Mucosa of rectum (tissue), 2 donors: Measurements from ENCODE around the gene KIF12.

Source experiments
- H3K27ac ChIP-seq, 2 donors: one replicate each; pipeline ENCODE4 v1.7.0; 2013; ENCODE audit warnings: inconsistent platforms in 2 of 2, low read depth in 2 of 2, low read length in 2 of 2
- H3K27me3 ChIP-seq, 2 donors: one replicate each; pipeline ENCODE4 v1.7.0; 2013; ENCODE audit warnings: low read length in 2 of 2; ENCODE audit not compliant: control insufficient read depth in 2 of 2, insufficient read depth in 2 of 2
- H3K36me3 ChIP-seq, 2 donors: one replicate each; pipeline ENCODE4 v1.7.0; 2013; ENCODE audit warnings: low read length in 2 of 2; ENCODE audit not compliant: control insufficient read depth in 2 of 2, insufficient read depth in 2 of 2
- H3K4me1 ChIP-seq, 2 donors: one replicate each; pipeline ENCODE4 v1.7.0; 2013; ENCODE audit warnings: low read length in 2 of 2, mild to moderate bottlenecking in 1 of 2; ENCODE audit not compliant: control insufficient read depth in 2 of 2, insufficient read depth in 2 of 2
- H3K4me3 ChIP-seq, 2 donors: one replicate each; pipeline ENCODE4 v1.7.0; 2013; ENCODE audit warnings: low read length in 2 of 2
- H3K9ac ChIP-seq, 2 donors: one replicate each; pipeline ENCODE4 v1.7.0; 2013; ENCODE audit warnings: low read length in 2 of 2, low read depth in 1 of 2, mild to moderate bottlenecking in 1 of 2
- H3K9me3 ChIP-seq, 2 donors: one replicate each; pipeline ENCODE4 v1.7.0; 2013; ENCODE audit warnings: low read length in 2 of 2; ENCODE audit not compliant: control insufficient read depth in 2 of 2
- donor health status: healthy.
- donor health status: Normal muscosa, but diverticular disease.

Gene KIF12

DNA sequence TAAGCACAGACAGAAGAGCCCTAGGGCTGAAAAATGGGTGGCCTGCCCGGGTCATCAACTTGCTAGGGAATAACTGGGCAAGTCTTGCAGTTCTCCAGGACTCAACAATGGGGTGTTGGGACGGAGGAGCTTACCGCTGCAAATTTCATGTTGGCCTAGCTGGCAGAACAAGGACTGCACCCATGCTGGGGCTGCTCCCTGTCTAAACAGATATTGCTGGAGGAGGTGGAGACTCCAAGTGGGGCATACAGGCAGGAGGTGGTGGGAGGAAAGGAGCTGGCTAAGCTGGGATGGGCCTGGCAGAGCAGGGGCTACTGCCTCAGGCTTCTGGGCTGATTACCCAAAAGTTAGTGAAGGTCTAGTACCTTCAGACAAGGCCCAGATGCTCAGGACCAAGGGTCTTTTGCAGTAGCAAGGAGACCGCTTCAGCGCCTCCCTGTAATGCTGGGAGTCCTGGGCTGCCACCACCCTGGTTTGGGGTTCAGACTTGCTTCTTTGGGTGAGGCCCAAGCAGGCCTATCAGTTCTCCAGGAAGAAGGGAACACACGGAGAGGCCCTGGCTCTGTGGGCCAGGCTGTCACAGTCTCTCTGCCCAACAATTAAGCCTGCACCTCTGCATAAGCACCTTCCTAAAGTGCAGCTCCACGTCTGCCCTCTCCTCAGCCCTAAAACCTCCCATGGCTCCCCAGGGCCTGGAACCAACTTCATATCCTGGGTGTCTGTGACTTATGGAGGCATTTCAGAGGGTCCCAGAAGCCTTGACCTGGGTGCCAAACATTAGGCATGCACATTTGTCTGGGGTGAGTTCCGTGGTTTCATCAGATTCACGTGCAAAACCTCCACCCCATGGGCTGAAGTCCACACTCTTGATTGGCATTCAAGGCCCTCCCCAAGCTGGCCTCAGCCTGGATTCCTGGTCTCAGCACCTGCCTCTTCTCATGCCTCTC lies 24.2 kb upstream of the KIF12 start:
- Histone ChIP-seq H3K27me3 (no peaks in the 10 kb centered on the region), H3K4me3 (no peak overlapping the region), H3K9ac (no peak overlapping the region), H3K9me3 (peaks cover 0 to 7% of the 10 kb centered on the region in 2 donors), H3K27ac (no peak overlapping the region), H3K4me1 (peaks cover 8 to 13% of the 10 kb centered on the region in 2 donors), H3K36me3 (no peaks in the 10 kb centered on the region)

DNA sequence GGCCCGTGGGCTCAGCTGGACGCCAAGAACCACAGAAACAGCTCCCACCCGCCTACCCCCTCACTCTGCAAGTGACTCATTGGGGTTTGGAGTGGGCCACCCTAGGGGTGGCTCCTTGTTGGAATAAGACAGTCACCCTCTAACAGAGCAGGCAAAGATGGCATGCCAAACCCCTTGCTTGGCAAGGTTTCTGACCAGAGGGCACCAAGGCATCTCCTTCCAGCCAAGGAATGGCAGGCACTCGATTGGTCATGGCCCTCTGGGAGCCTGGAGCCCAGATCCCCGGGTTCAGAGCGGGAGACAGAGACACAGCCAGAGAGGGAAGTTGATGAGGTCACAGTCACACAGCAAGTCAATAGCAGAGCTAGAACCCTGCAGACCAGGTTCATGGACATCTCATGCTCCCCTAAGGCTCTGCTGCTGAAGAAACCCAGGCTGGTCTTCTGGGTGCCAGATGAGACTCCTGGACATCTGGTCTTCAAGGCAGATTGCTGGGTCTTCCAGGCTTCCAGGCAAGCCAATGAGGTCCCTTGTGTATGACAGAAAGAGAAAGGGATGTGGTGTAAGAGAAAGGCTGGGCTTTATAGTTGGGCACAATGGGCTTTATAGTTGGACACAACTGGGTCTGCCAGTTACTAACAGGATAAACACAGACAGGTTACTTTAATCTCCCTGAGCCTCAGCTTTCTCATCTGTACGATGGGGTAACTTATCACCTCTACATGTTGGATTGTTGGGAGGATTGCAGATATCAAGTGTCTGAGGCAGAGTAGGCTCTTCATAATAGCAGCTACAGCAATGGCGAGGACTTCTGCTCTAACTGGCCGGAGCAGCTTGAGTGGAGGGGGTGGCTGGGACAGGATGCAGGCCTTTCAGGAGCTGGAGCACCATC lies 23.3 kb upstream of the KIF12 start:
- H3K36me3 ChIP-seq, result no peaks in the 10 kb centered on the region
- H3K27ac ChIP-seq, result no peak overlapping the region
- no peak overlapping the region for H3K4me3 ChIP-seq
- H3K9ac ChIP-seq, result no peak overlapping the region
- H3K4me1 ChIP-seq, result peaks cover 8 to 13% of the 10 kb centered on the region in 2 donors
- no peaks in the 10 kb centered on the region for H3K27me3 ChIP-seq
- peaks cover 0 to 3% of the 10 kb centered on the region in 2 donors for H3K9me3 ChIP-seq

DNA sequence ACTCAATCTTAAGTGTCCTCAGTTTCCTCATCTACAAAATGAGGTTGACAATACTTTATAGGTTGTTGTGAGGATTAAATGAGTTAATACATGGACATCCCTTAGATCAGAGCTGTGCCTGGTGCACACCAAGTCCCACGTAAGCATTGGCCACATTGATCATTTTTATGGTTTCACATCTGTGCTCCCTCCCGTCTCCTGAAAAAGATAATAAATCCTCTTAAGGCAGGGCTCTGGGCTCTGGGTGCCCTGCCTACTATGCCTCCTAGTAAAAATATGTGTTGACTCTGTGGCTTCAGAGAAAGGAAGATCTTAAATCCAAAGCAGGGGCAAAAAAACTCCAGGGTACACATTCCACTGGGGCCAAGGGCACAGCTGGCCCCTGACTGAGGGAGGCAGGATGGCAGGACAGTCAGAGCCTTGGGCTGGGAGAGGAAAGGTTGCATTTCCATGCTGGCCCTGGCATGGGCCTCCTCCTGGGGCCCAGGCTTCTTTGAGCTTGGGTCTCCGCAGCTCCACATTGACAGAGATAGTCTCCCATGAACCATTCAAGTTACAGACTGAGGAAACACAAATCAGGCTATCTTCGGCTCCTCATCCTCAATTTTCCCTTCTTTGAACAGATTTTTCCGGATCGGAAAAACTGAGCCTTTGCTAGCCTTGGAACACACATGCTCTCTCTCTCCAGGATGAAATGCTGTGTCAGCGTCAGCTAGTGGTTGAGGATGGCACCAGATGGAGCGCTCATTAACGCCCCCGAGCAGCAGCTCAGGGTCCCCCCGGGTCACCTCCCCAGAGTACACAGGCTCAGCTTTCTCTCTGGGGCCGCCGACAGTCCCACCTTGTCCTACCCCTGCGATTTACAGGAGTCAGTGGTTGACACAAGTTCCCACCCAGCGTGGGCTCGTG lies 22.4 kb upstream of the KIF12 start:
- peaks cover 8 to 13% of the 10 kb centered on the region in 2 donors for H3K4me1 ChIP-seq
- no peaks in the 10 kb centered on the region for H3K36me3 ChIP-seq
- no peaks in the 10 kb centered on the region for H3K9me3 ChIP-seq
- peaks cover 0 to under 1% of the 10 kb centered on the region in 2 donors for H3K27me3 ChIP-seq
- no peak overlapping the region for H3K4me3 ChIP-seq
- H3K9ac ChIP-seq, result no peak overlapping the region
- H3K27ac ChIP-seq, result no peak overlapping the region

DNA sequence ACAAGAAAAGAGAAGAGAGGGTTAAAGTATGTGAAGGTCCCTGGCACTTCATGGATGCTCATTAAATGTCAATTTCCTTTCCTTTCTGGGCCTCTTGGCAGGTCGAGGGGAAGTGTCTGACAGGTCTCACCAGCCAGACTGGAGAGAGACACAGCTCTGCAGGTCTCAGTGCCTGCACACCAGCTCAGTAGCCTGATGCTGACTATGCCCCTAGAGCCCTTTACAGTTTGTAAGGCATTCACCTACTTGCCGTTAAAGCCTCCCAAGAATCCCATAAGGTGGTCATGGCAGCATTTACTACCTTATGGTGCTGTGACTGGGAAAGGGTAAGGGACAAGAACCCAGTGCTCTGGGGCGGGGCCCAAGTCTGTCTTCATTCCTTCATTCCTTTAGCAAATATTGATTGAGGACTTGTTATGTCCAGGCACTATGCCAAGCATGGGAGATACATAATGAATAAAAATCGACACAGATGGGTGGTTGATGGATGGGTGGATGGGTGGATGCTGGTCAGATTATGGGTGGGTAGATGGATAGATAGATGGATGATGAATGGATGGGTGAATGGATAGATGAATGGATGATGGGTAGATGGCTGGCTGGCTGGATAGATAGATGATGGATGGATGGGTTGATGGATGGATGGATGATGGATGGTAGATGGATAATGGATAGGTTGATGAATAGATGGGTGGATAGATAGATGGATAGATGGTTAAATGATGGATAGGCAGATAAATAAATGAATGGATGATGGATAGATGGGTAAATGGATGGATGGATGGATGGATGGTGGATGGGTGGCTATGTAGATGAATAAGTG lies 21.3 kb upstream of the KIF12 start:
- H3K9me3 ChIP-seq, result no peaks in the 10 kb centered on the region
- peaks cover 8 to 13% of the 10 kb centered on the region in 2 donors for H3K4me1 ChIP-seq
- H3K36me3 ChIP-seq, result no peaks in the 10 kb centered on the region
- no peak overlapping the region for H3K9ac ChIP-seq
- no peak overlapping the region for H3K27ac ChIP-seq
- no peak overlapping the region for H3K4me3 ChIP-seq
- H3K27me3 ChIP-seq, result peaks cover 0 to 5% of the 10 kb centered on the region in 2 donors

DNA sequence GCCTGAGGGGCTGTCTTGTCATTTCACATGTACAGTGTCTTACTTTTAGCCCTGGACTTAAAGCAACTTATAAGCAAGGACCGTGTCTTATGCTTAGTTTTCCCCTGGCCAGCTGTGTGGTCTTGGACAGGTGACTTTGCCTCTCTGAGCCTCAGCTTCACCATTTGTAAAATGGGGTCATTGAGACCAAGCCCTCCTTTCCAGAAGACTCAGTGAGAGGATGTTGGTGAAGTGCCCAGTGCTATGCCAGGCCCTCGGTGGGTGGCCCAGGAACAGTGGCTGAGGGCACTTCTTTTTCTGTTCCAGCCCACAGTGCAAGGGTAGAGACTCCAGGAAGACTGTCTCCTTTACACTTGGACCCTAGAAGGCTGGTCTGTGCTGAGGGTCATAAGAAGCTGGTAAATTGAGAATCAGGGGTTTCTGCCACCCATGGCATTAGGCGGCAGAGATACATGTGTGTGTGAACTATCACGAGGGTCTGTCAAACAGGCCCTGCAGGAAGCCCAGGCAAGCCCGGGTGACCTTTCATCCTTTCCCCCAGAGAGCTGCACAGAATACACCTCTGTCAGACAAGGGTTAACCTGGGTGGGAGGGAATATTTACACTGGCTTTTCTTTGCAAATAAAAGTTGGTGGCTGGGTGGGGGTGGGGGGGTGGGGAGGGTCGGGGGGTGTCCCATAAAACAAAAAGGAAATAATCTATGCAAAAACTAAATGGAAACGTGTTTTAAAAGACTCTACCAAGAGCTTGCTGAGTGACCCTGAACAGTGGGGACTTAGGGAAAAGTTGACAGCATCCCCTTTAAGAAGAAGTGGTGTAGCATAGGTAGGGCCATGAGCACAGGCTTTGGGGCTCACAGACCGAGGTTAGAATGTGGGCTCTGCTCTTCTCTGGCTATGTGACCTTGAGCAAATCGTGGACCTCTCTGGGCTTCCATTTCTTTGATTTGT lies 20.4 kb upstream of the KIF12 start:
- peaks cover 8 to 13% of the 10 kb centered on the region in 2 donors for H3K4me1 ChIP-seq
- no peaks in the 10 kb centered on the region for H3K36me3 ChIP-seq
- no peak overlapping the region for H3K27ac ChIP-seq
- H3K27me3 ChIP-seq, result peaks cover 0 to 5% of the 10 kb centered on the region in 2 donors
- no peaks in the 10 kb centered on the region for H3K9me3 ChIP-seq
- no peak overlapping the region for H3K9ac ChIP-seq
- no peak overlapping the region for H3K4me3 ChIP-seq

DNA sequence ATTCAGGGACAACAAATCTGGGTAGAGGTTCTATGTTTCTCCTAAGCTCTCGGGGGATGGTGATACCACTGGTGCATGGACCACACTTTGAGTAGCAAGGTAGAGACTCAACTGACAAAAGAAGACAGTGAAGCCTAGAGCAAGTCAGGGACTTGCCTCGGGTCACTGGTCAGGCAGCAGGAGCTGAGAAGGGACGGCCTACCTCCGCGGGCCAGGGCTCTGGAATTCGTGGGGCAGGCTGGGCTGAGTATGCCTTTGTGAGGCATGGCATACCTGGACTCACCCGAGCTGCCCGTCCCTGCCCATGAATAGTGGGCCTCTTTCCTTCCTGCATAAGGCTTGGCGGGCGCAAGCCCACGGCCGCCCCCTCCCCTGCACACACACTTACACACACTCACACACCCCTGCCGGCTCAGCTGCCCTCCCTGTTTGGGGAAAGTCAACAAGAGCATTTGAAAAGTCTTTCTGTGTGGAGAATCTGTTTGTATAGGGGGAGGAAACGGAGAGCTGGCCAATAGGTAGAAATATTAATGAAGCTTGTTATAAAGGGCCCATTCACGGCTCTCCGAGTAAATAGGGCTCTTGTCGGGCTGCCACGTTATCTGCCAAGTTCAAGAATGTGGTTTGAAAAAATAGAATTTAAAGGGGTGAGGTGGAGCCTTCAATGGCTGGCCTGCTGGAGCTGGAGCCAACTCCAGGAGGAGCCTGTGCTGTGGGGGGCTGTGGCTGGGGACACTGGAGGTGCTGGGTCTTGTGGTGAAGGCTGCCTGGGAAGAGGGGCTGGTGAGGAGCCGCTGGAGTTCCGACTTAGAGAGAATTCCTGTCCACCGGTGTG lies 19.1 kb upstream of the KIF12 start:
- no peak overlapping the region for H3K9ac ChIP-seq
- no peaks in the 10 kb centered on the region for H3K36me3 ChIP-seq
- no peak overlapping the region for H3K4me3 ChIP-seq
- H3K9me3 ChIP-seq, result no peaks in the 10 kb centered on the region
- no peak overlapping the region for H3K27ac ChIP-seq
- peaks cover 0 to 5% of the 10 kb centered on the region in 2 donors for H3K27me3 ChIP-seq
- H3K4me1 ChIP-seq, result peaks cover 8 to 13% of the 10 kb centered on the region in 2 donors

DNA sequence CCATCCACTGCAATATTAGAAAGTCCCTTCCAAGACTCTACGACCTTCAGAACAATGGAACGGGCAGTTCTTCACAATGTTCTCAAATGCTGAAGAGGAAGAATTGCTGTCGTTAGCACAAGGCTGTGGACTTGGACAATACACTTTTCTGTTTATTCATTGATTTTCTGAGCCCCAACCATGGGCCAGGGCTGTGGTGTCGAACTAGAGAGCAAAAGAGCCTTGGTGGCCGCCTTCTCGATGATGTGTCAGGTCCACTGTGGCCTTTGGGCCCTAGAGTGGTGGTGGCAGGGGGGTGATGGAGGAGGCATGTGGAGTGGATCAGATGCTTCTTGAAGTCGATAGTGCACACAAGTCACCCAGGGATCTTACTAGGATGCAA lies 18.5 kb upstream of the KIF12 start:
- Histone ChIP-seq H3K9ac (no peak overlapping the region), H3K4me1 (peaks cover 8 to 18% of the 10 kb centered on the region in 2 donors), H3K9me3 (no peaks in the 10 kb centered on the region), H3K27ac (no peak overlapping the region), H3K27me3 (peaks cover 0 to 5% of the 10 kb centered on the region in 2 donors), H3K4me3 (no peak overlapping the region), H3K36me3 (no peaks in the 10 kb centered on the region)
